SK-N-SH (cell line): ENCODE results near the gene SMARCA4. TPM values are rescaled to one million over a fixed set of nuclear protein-coding genes. Genes with fewer than 3 reads are reported as not detected.

Source experiments
- CTCF ChIA-PET: fragments of 300-600, 350-600 bp; formaldehyde crosslinking; extraction: SDS; loops from one replicate; lab custom pipeline; 2021; lab: Yijun Ruan, JAX
- POLR2A ChIA-PET: fragments of 350-600 bp; sonication (Branson Sonifier 250); formaldehyde crosslinking; extraction: SDS; loops from one replicate; lab custom pipeline; 2020; ENCODE audit warnings: antibody characterized with exemption, inconsistent platforms; lab: Yijun Ruan, JAX
- DNase-seq: peaks from one replicate; pipeline ENCODE4 v3.0.0; 2012
- H2AFZ ChIP-seq: fragments of 200-600 bp; sonication (generic); 2 replicates; pipeline ENCODE4 v1.8.1; 2016; ENCODE audit warnings: antibody characterized with exemption, mild to moderate bottlenecking, low read depth
- H3F3A ChIP-seq: fragments of 200-600 bp; sonication (generic); replicated peaks from 2 replicates; pipeline ENCODE3; 2016; ENCODE audit warnings: antibody characterized with exemption, mild to moderate bottlenecking; ENCODE audit not compliant: insufficient read depth
- H3K27ac ChIP-seq, 2 experiments: fragments of 200-500 bp in 1 of 2; fragments of 200-600 bp in 1 of 2; sonication (Bioruptor generic) in 1 of 2; sonication (generic), shearing (Covaris generic) in 1 of 2; 2 replicates each; pipeline versions ENCODE4 v1.5.1 to v1.6.1; 2014 to 2016; ENCODE audit warnings: low read depth in 2 of 2, inconsistent platforms in 1 of 2, low read length in 1 of 2, mild to moderate bottlenecking in 1 of 2, mixed read lengths in 1 of 2
- H3K27me3 ChIP-seq: fragments of 200-600 bp; sonication (generic), shearing (Covaris generic); 2 replicates; pipeline ENCODE4 v1.6.1; 2016; ENCODE audit warnings: mixed run types; ENCODE audit not compliant: insufficient read depth
- H3K36me3 ChIP-seq, 2 experiments: fragments of 200-500 bp in 1 of 2; fragments of 200-600 bp in 1 of 2; sonication (Bioruptor generic) in 1 of 2; sonication (generic) in 1 of 2; replicated peaks in 1 of 2; 2 replicates each; pipeline versions ENCODE3 to v1.5.1; 2014 to 2016; ENCODE audit warnings: low read length in 1 of 2, mild to moderate bottlenecking in 1 of 2; ENCODE audit not compliant: insufficient read depth in 2 of 2, control insufficient read depth in 1 of 2
- H3K4me1 ChIP-seq, 2 experiments: fragments of 200-500 bp in 1 of 2; fragments of 200-600 bp in 1 of 2; sonication (Bioruptor generic) in 1 of 2; sonication (generic), shearing (Covaris generic) in 1 of 2; 2 replicates each; pipeline versions ENCODE4 v1.5.1 to v1.6.1; 2014 to 2016; ENCODE audit warnings: low read depth in 1 of 2, low read length in 1 of 2, mixed run types in 1 of 2; ENCODE audit not compliant: insufficient read depth in 2 of 2, control insufficient read depth in 1 of 2
- H3K4me2 ChIP-seq: fragments of 200-600 bp; sonication (generic), shearing (Covaris generic); 2 replicates; pipeline ENCODE4 v1.6.1; 2017; ENCODE audit warnings: mixed run types
- H3K4me3 ChIP-seq, 2 experiments: fragments of 200-500 bp in 1 of 2; fragments of 200-600 bp in 1 of 2; sonication (Bioruptor generic) in 1 of 2; sonication (generic), shearing (Covaris generic) in 1 of 2; 2 replicates each; pipeline versions ENCODE4 v1.5.1 to v1.8.1; 2014 to 2016; ENCODE audit warnings: low read depth in 2 of 2, inconsistent platforms in 1 of 2, low read length in 1 of 2, mild to moderate bottlenecking in 1 of 2, mixed read lengths in 1 of 2, moderate library complexity in 1 of 2
- H3K79me2 ChIP-seq: fragments of 200-600 bp; sonication (generic); 2 replicates; pipeline ENCODE4 v1.8.1; 2017; ENCODE audit warnings: mild to moderate bottlenecking; ENCODE audit not compliant: insufficient read depth
- H3K9ac ChIP-seq: fragments of 200-600 bp; sonication (generic); 2 replicates; pipeline ENCODE4 v1.6.1; 2017; ENCODE audit warnings: mixed run types
- H3K9me2 ChIP-seq: fragments of 200-600 bp; sonication (generic); 2 replicates; pipeline ENCODE4 v1.6.1; 2017; ENCODE audit warnings: mixed run types
- H3K9me3 ChIP-seq: fragments of 200-600 bp; sonication (generic); 2 replicates; pipeline ENCODE4 v1.6.1; 2017; ENCODE audit warnings: mixed run types, mild to moderate bottlenecking, moderate library complexity
- H4K20me1 ChIP-seq: fragments of 200-600 bp; sonication (generic); 2 replicates; pipeline ENCODE4 v1.6.1; 2017; ENCODE audit warnings: mild to moderate bottlenecking, mixed run types; ENCODE audit not compliant: insufficient read depth
- CTCF ChIP-seq: fragments of 200-600 bp; sonication (generic); IDR thresholded peaks from 2 replicates; pipeline ENCODE4 v1.6.1; 2017; ENCODE audit warnings: antibody characterized with exemption, mild to moderate bottlenecking, moderate library complexity
- ELF1 ChIP-seq: IDR thresholded peaks from 2 replicates; pipeline ENCODE4 v1.4.0; 2012
- FOXM1 ChIP-seq: IDR thresholded peaks from 2 replicates; pipeline ENCODE4 v1.4.0; 2012; ENCODE audit warnings: low read depth, mild to moderate bottlenecking
- GABPA ChIP-seq: IDR thresholded peaks from 2 replicates; pipeline ENCODE4 v1.4.0; 2012; ENCODE audit warnings: low read depth, mild to moderate bottlenecking
- GATA2 ChIP-seq: sonication (generic); formaldehyde crosslinking; IDR thresholded peaks from 2 replicates; pipeline ENCODE4 v1.5.0; 2020; ENCODE audit warnings: mild to moderate bottlenecking, missing genetic modification reagents
- JUND ChIP-seq: IDR thresholded peaks from 2 replicates; pipeline ENCODE4 v1.4.0; 2012
- MEF2A ChIP-seq: IDR thresholded peaks from 2 replicates; pipeline ENCODE4 v1.4.0; 2012; ENCODE audit warnings: low read depth, borderline replicate concordance
- NFIC ChIP-seq: IDR thresholded peaks from 2 replicates; pipeline ENCODE4 v1.4.0; 2012; ENCODE audit warnings: borderline replicate concordance
- PBX3 ChIP-seq: IDR thresholded peaks from 2 replicates; pipeline ENCODE4; 2012
- RFX5 ChIP-seq: IDR thresholded peaks from 2 replicates; pipeline ENCODE4 v1.6.1; 2012; ENCODE audit warnings: mild to moderate bottlenecking, improper control_type of control experiment, low read length
- RXRA ChIP-seq: IDR thresholded peaks from 2 replicates; pipeline ENCODE4 v1.4.0; 2012; ENCODE audit warnings: low read depth, mild to moderate bottlenecking, borderline replicate concordance
- TAF1 ChIP-seq: IDR thresholded peaks from 2 replicates; pipeline ENCODE4 v1.6.1; 2012; ENCODE audit warnings: low read depth, mild to moderate bottlenecking, low read length, moderate library complexity, borderline replicate concordance
- TCF12 ChIP-seq: IDR thresholded peaks from 2 replicates; pipeline ENCODE4 v1.4.0; 2012
- ZBTB33 ChIP-seq: IDR thresholded peaks from 2 replicates; pipeline ENCODE4 v1.4.0; 2012; ENCODE audit warnings: low read depth, borderline replicate concordance
- WGBS: methylation state at CpG from one replicate; pipeline ENCODE4 v1.1.6; 2017; ENCODE audit warnings: low lambda C conversion rate; 5-methylcytosine and 5-hydroxymethylcytosine counted together
- polyA plus RNA-seq, 3 experiments: library from polyadenylated mRNA; depleted of rRNA; stranded (reverse); fragments of >200 nt; gene quantifications; 2 replicates each; pipeline ENCODE4 v1.2.3, GENCODE V29; 2012

SMARCA4 gene
- polyA plus RNA-seq, 1 of the 3 experiments (the other 2 are of a cell fraction) = 90.7 TPM

GRCh38 chr19:11020982-11021759, 60.3 kb downstream of the SMARCA4 start:
- peaks cover 5 to 92% of the 10 kb centered on the region in 2 experiments for H3K36me3 ChIP-seq
- no peaks in the 10 kb centered on the region for H3K9me2 ChIP-seq
- no peaks in the 10 kb centered on the region for H3K9me3 ChIP-seq
- POLR2A ChIA-PET = no interaction called here
- no peaks in the 10 kb centered on the region for H3K27me3 ChIP-seq
- no peaks in the 10 kb centered on the region for H3F3A ChIP-seq
- no peaks in the 10 kb centered on the region; a peak in 1 of 4 replicates for H3K4me1 ChIP-seq
- CTCF ChIA-PET = interaction anchor here (1.0 to 3.9 kb wide), 3 partner anchors 14 to 105 kb away, joined by 3 to 36 read pairs (median 4); no protein-coding TSS in a partner anchor
- H3K4me2 ChIP-seq = no peak overlapping the region
- no peaks in the 10 kb centered on the region for H4K20me1 ChIP-seq
- no peak overlapping the region for H2AFZ ChIP-seq
- no peak overlapping the region for H3K9ac ChIP-seq
- H3K4me3 ChIP-seq = no peak overlapping the region
- no peak overlapping the region for H3K27ac ChIP-seq
- no peak for DNase-seq
- TF ChIP-seq NFIC = no peak
- TF ChIP-seq ZBTB33 = no peak
- TF ChIP-seq FOXM1 = no peak
- TF ChIP-seq MEF2A = no peak
- no peak for TF ChIP-seq ELF1
- TF ChIP-seq RXRA = no peak
- no peak for TF ChIP-seq PBX3
- TF ChIP-seq RFX5 = no peak
- TF ChIP-seq JUND = no peak
- no peak for TF ChIP-seq GATA2 (CRISPR knock-in tag)
- no peak for TF ChIP-seq TCF12
- TF ChIP-seq TAF1 = no peak
- no peak for TF ChIP-seq GABPA
- no peak for TF ChIP-seq CTCF
- TF ChIP-seq, all 33 proteins: peak for 0
- WGBS = 87% methylated on average over 16 of the region's 23 CpGs
- no peaks in the 10 kb centered on the region for H3K79me2 ChIP-seq
